SK-N-MC (cell line): ENCODE data around the gene ASRGL1.

Experiments
- EZH2 ChIP-seq: fragments of 200-600 bp; sonication (generic); IDR thresholded peaks from one replicate; pipeline ENCODE4 v1.6.1; 2017; ENCODE audit warnings: antibody characterized with exemption
- FOXP2 ChIP-seq: optimal IDR thresholded peaks from 2 replicates; pipeline ENCODE3; 2011; ENCODE audit warnings: mild to moderate bottlenecking, moderate library complexity; ENCODE audit not compliant: insufficient read depth; ENCODE audit errors: extremely low read length, control extremely low read depth
- POLR2AphosphoS5 ChIP-seq: IDR thresholded peaks from 2 replicates; pipeline ENCODE4 v1.6.1; 2012; ENCODE audit warnings: mild to moderate bottlenecking, low read depth, low read length, borderline replicate concordance

DNA sequence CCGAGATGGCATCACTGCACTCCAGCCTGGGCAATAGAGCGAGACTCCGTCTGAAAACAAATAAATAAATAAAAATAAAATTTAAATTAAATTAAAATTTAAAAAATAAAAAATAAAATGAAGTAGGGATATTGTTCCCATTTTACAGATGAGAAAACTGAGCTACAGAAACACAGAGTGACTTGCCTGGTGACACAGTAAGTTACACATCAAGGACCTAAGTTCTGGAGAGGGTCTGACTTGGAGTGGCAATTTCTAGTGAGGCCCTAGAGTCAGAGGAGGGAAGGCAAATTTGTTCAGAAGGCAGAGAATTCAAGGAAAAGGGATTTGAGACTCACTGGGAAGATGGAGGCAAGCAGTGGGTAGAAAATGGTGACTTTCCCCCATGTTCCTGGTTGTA is 83.6 kb downstream of the ASRGL1 start:
- TF ChIP-seq EZH2 (no peak), POLR2AphosphoS5 (no peak), FOXP2 (no peak)
